ENCODE data around the gene GABRA1.

DNA sequence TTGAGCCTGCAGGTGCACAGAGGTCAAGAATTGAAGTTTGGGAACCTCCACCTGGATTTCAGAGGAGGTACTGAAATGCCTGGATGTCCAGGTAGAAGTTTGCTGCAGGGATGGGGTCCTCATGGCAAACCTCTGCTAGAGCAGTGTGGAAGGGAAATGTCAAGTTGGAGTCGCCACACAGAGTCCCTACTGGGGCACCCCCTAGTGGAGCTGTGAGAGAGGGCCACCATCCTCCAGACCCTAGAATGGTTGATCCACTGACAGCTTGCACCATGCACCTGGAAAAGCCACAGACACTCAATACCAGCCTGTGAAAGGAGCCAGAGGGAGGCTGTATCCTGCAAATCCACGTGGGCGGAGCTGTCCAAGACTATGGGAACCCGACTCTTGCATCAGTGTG, 78.0 kb downstream of the GABRA1 start:
- no peak for TF ChIP-seq CTCF (conservative IDR thresholded peaks at IDR 0.05 in 1 of 2, IDR thresholded peaks at IDR 0.05 in 1 of 2; ENCODE audit: low read depth in 1 of 2, low read length in 2 of 2)
- TF ChIP-seq EZH2 (IDR thresholded peaks at IDR 0.05; ENCODE audit: low read length, missing control alignments) = no peak

All from fibroblast of lung (primary cell).